Measurements from ENCODE around the gene PLOD2.

Gene PLOD2

DNA sequence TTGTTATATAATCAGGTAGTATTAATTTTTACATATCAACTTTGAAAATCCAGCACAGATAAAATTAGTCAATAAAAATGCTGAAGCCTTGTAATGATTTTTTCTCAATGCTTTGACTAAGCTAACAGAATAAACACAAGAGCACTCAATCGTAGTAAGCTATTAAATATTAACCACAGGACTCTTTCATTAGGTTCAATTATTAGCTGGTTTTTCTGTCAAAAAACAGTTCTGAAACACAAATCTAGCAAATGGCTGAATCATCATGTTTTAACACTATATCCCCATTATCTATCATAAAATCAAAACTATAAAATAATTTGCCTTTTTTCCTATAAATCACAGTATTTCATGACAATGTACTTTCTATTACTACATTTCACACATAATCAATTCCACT lies 69.6 kb downstream of the PLOD2 start:
- intact Hi-C loops (cut with DNase I; ENCODE audit: low total_unique reads), result no loop called here
- peaks cover 0 to 38% (median 3%) of the 10 kb centered on the region in 4 donors for H3K4me1 ChIP-seq
- no peaks in the 10 kb centered on the region for H3K36me3 ChIP-seq
- no peak for DNase-seq
- no peaks in the 10 kb centered on the region for H3K27me3 ChIP-seq
- TF ChIP-seq, protein P1, sequence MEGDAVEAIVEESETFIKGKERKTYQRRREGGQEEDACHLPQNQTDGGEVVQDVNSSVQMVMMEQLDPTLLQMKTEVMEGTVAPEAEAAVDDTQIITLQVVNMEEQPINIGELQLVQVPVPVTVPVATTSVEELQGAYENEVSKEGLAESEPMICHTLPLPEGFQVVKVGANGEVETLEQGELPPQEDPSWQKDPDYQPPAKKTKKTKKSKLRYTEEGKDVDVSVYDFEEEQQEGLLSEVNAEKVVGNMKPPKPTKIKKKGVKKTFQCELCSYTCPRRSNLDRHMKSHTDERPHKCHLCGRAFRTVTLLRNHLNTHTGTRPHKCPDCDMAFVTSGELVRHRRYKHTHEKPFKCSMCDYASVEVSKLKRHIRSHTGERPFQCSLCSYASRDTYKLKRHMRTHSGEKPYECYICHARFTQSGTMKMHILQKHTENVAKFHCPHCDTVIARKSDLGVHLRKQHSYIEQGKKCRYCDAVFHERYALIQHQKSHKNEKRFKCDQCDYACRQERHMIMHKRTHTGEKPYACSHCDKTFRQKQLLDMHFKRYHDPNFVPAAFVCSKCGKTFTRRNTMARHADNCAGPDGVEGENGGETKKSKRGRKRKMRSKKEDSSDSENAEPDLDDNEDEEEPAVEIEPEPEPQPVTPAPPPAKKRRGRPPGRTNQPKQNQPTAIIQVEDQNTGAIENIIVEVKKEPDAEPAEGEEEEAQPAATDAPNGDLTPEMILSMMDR (IDR thresholded peaks at IDR 0.05), result no peak
- H3K9me3 ChIP-seq, result no peaks in the 10 kb centered on the region
- no peak overlapping the region for H3K4me3 ChIP-seq
- no peak overlapping the region for H3K27ac ChIP-seq

DNA sequence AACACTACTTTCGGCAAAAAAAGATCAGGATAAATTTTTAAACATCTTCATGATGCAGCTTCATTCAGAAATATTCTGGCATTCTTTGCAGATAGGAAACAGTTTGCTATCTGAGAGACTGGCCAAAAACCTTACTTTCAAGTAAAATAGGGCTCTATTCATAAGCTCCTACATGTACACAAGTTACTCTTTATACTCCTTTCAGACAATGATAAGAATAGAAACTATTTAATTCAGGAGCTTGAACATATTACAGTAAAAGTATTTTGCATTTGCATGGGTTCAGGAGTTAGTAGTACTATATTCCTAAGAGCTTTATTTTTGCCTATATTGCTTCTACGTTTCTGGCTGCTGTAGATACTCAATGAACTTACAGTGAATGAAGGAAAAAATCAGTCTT lies 70.5 kb downstream of the PLOD2 start:
- Histone ChIP-seq H3K9me3 (no peaks in the 10 kb centered on the region), H3K4me3 (no peak overlapping the region), H3K36me3 (no peaks in the 10 kb centered on the region), H3K27ac (no peak overlapping the region), H3K27me3 (no peaks in the 10 kb centered on the region), H3K4me1 (peaks cover 0 to 38% (median 3%) of the 10 kb centered on the region in 4 donors)
- DNase-seq, result no peak
- TF ChIP-seq, protein P1 (IDR thresholded peaks at IDR 0.05), result no peak
- intact Hi-C loops (cut with DNase I; ENCODE audit: low total_unique reads), result no loop called here

DNA sequence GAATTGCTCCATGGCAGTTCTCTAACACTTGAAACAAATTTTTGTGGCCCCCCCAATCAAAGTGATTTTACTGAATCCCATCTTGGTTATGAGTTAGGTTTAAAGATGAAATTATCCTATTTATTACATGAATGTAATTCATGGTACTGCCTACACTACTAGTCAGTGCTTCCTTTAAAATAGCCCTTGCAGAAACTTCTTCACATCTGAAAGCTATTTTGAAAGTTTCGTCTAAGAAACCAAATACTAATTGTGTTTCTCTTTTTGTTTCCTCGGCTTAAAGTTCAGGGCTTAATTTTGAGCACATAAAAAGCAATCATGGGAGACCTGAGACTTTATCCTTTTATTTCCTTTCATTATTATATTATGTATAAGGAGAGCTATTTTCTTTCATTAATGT lies 72.1 kb downstream of the PLOD2 start:
- no peaks in the 10 kb centered on the region for H3K27me3 ChIP-seq
- H3K36me3 ChIP-seq, result no peaks in the 10 kb centered on the region
- TF ChIP-seq, protein P1 (IDR thresholded peaks at IDR 0.05), result no peak
- H3K9me3 ChIP-seq, result no peaks in the 10 kb centered on the region
- intact Hi-C loops (cut with DNase I; ENCODE audit: low total_unique reads), result no loop called here
- DNase-seq, result no peak
- H3K27ac ChIP-seq, result no peak overlapping the region
- H3K4me1 ChIP-seq, result peaks cover 0 to 32% (median 1%) of the 10 kb centered on the region in 4 donors
- no peak overlapping the region for H3K4me3 ChIP-seq

DNA sequence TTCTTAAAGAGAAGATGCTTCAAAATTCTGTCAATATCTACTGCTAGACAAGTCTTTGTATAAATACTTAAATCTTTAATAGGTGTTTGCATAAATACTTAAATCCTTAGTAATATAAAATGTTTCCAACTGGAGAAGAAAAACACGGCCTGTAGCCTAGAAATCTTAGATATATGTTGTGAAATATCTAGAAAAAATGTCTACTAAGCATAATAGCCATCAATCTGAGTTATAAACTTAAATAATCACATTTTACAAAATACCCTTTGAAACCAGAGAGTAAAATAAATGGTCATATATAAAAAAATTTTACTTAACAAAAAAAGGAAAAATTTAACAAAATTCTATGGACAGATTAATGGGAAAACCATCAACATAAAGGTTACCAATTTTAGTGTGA lies 73.9 kb downstream of the PLOD2 start:
- no peak overlapping the region for H3K27ac ChIP-seq
- DNase-seq, result no peak
- no peaks in the 10 kb centered on the region for H3K9me3 ChIP-seq
- H3K4me3 ChIP-seq, result no peak overlapping the region
- no peaks in the 10 kb centered on the region for H3K36me3 ChIP-seq
- intact Hi-C loops (cut with DNase I; ENCODE audit: low total_unique reads), result no loop called here
- TF ChIP-seq, protein P1 (IDR thresholded peaks at IDR 0.05), result no peak
- H3K4me1 ChIP-seq, result peaks cover 0 to 17% (median 0%) of the 10 kb centered on the region in 4 donors
- H3K27me3 ChIP-seq, result no peaks in the 10 kb centered on the region

DNA sequence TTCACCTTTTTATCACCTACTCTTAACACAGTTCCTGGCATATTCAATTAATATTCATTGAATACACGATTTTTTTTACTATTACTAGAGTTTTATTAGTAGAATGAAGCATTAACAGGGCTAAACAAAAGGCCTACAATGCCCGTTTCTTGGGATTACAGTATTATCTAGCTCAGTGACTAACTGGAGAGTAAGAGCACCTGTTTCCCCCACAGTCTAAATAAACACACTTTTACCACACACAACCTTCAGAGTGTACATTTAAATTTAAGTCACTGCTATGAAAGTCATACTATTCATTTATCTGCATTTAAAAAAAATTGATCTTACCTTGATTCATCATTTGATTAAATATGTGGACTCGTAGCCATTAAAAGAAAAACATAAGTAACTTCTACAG lies 74.8 kb downstream of the PLOD2 start:
- Histone ChIP-seq H3K4me1 (peaks cover 0 to 9% (median 0%) of the 10 kb centered on the region in 4 donors), H3K36me3 (no peaks in the 10 kb centered on the region), H3K4me3 (no peak overlapping the region), H3K27ac (no peak overlapping the region), H3K9me3 (no peaks in the 10 kb centered on the region), H3K27me3 (no peaks in the 10 kb centered on the region)
- TF ChIP-seq, protein P1 (IDR thresholded peaks at IDR 0.05), result no peak
- intact Hi-C loops (cut with DNase I; ENCODE audit: low total_unique reads), result no loop called here
- no peak for DNase-seq

DNA sequence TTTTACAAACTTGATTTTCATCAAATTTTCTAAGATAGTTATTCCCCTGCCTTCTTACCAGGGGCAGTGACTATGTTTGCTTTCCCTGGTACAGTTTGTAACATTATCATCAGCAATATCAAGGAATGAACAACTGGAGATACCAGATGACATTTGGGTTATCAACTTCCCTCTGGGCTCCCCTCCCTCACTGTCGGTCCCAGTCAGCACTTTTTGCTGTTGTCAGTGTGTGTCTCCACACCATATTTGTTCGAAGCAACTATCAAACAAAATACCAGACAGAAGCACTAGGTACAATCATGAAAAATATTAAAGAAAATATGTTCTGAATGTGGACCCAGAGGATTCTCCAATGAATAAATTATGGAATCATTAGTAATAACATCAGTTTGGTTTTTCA lies 75.3 kb downstream of the PLOD2 start:
- H3K4me1 ChIP-seq, result peaks cover 0 to 7% (median 0%) of the 10 kb centered on the region in 4 donors
- H3K9me3 ChIP-seq, result no peaks in the 10 kb centered on the region
- DNase-seq, result no peak
- intact Hi-C loops (cut with DNase I; ENCODE audit: low total_unique reads), result no loop called here
- TF ChIP-seq, protein P1 (IDR thresholded peaks at IDR 0.05), result no peak
- no peaks in the 10 kb centered on the region for H3K27me3 ChIP-seq
- no peaks in the 10 kb centered on the region for H3K36me3 ChIP-seq
- H3K27ac ChIP-seq, result no peak overlapping the region
- H3K4me3 ChIP-seq, result no peak overlapping the region
